Right cardiac atrium (tissue), 5 donors: Measurements from ENCODE around the gene PABPC3. TPM values are rescaled to one million over a fixed set of nuclear protein-coding genes. Genes with fewer than 3 reads are reported as not detected.

ENCODE experiments used
- ATAC-seq, 2 donors: fragments of 200-7000 bp; cut with Tn5 transposase; one replicate each; pipeline versions ENCODE4 v1.8.0 to v1.9.1; 2020; ENCODE audit warnings: moderate library complexity in 2 of 2, mild to moderate bottlenecking in 1 of 2
- DNase-seq, 3 donors: peaks; one replicate each; pipeline ENCODE4 v3.0.0-alpha.2; 2020
- H3K27ac ChIP-seq: one replicate; pipeline ENCODE4 v1.5.1; 2013; ENCODE audit warnings: mild to moderate bottlenecking, low read length, control low read depth, moderate library complexity
- H3K27me3 ChIP-seq: one replicate; pipeline ENCODE4 v1.6.1; 2013; ENCODE audit not compliant: control insufficient read depth, insufficient read depth
- H3K4me1 ChIP-seq: one replicate; pipeline ENCODE4 v1.6.1; 2013; ENCODE audit warnings: low read length; ENCODE audit not compliant: control insufficient read depth, insufficient read depth
- H3K4me3 ChIP-seq: one replicate; pipeline ENCODE4 v1.5.1; 2013; ENCODE audit warnings: low read length, control low read depth
- H3K9me3 ChIP-seq: one replicate; pipeline ENCODE4 v1.6.1; 2013; ENCODE audit warnings: low read length; ENCODE audit not compliant: control insufficient read depth
- WGBS: extraction: QIAGEN DNeasy Blood & Tissue Kit; methylation state at CpG from one replicate; pipeline ENCODE4 v1.1.7; 2013; 5-methylcytosine and 5-hydroxymethylcytosine counted together
- intact Hi-C, 4 donors: fragments of 100-400 bp; cut with DNase I; formaldehyde crosslinking; loops; one replicate each; pipeline versions ENCODE4 v1.11.0 to v1.14.0; 2022 to 2023
- polyA plus RNA-seq: library from polyadenylated mRNA; stranded (reverse); fragments of 200-250 nt; gene quantifications from one replicate; pipeline ENCODE4 v1.2.3, GENCODE V29; 2013
- total RNA-seq, 4 donors: library from RNA; stranded (reverse); fragmentation: NEBNext Ultra II Directional; extraction: Animal tissue kit (Norgen Biotek cat#: 25700); gene quantifications; one replicate each; pipeline ENCODE4 v1.2.1, GENCODE V29; 2021
- donor health status: healthy with polysubstance abuse.
- donor health status: DM: no; HTN: yes; CAD: no.
- donor health status: DM: no; HTN: no; CAD: no.
- donor health status: DM: no; HTN: yes; CAD: no; lungs with severe emphysema.
- donor health status: DM: yes; HTN: yes; CAD: no.

The PABPC3 gene
- total and polyA plus RNA-seq, 5 donors, result 0.05 to 0.14 (median 0.09) TPM

- intact Hi-C loops, result no loop called here
- ATAC-seq, result no peak
- Histone ChIP-seq H3K4me3 (no peak overlapping the region), H3K27ac (no peak overlapping the region), H3K27me3 (no peaks in the 10 kb centered on the region), H3K4me1 (no peaks in the 10 kb centered on the region), H3K9me3 (no peaks in the 10 kb centered on the region)
- 85% methylated on average over 5 of the region's 5 CpGs for WGBS
- DNase-seq, result no peak
Observed at GRCh38 chr13:25141042-25141441, 45.1 kb downstream of the PABPC3 start.

DNA sequence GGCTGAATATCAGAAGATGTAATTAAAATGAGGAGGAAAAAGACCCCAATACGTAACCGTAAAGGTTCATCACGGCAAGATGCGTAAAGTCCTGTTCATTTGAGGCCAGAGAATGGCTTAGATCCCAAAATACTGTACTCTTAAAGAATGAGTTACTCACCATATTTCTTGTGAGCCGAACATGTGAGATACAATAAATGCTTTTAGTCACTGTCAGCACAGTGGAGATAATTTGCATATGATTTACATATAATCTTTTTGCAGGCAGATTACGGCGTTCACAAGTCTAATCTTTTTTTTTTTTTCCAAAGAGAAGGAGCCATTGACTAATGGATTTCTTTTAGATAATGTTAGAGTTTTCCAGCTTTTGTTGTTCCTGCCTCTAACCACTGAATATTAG lies 47.8 kb downstream of the PABPC3 start:
- WGBS, result 72% methylated on average over 7 of the region's 7 CpGs
- no peaks in the 10 kb centered on the region for H3K27me3 ChIP-seq
- DNase-seq (no peak), ATAC-seq (no peak)
- no peak overlapping the region for H3K27ac ChIP-seq
- H3K4me3 ChIP-seq, result no peak overlapping the region
- no peaks in the 10 kb centered on the region for H3K4me1 ChIP-seq
- intact Hi-C loops, result no loop called here
- no peaks in the 10 kb centered on the region for H3K9me3 ChIP-seq

DNA sequence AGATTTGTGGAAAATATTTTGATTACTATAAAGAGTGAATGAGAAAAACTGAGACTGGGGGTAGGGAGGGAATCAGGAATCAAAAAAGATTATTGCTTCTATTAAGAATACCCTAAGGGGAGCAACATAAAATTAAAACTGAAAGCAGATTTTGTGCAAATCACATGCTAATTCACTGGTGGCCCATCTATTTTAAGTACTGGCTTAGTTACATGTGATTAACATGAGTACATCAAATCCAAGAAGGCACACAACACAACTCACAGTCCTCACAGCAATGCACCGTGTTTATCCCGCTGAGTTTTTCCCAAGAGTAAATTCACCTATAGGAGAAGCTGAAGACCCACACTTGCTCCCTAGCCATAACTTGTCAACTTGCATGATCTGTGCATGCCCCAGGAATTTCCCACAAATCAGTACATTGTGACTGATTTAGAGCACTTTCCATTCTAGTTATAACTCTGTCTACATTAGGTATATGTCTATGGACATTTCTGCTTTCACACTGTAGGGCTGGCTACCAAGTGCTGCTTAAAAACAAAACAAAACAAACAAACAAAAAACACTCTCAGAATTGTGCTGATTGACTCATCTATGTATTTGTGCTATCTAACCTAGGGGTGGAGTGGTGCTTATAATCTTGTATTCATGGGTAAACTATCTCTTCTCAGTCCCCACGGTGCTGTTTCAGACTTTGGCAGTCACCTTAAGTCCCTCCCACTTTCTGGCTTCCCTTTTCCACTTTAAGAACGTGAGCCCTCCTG lies 51.9 kb downstream of the PABPC3 start:
- ATAC-seq (no peak), DNase-seq (no peak)
- H3K4me1 ChIP-seq, result no peaks in the 10 kb centered on the region
- no peak overlapping the region for H3K4me3 ChIP-seq
- no peak overlapping the region for H3K27ac ChIP-seq
- intact Hi-C loops, result no loop called here
- WGBS, result 69% methylated on average over 4 of the region's 4 CpGs
- no peaks in the 10 kb centered on the region for H3K9me3 ChIP-seq
- H3K27me3 ChIP-seq, result no peaks in the 10 kb centered on the region

DNA sequence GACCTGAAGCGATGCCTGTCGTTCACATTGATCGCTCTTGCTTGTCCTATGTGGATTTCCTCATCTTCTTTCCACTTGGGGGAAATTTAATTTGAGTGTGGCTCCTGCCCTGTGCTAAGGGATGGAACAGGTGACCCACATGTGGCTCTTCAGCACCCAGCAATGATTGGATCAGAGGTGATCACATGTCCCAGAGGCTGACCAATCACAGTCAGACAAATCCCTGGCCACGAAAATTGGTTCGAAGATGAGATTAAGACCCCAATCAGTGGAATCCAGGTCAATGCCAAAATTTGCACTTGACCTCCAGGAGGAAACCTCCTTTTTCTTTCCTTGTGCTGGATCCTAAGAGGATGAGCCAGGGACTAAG lies 52.5 kb downstream of the PABPC3 start:
- intact Hi-C loops, result no loop called here
- Histone ChIP-seq H3K4me3 (no peak overlapping the region), H3K4me1 (no peaks in the 10 kb centered on the region), H3K27me3 (no peaks in the 10 kb centered on the region), H3K27ac (no peak overlapping the region), H3K9me3 (no peaks in the 10 kb centered on the region)
- ATAC-seq (no peak), DNase-seq (no peak)
- WGBS, result 92% methylated on average over 5 of the region's 5 CpGs

Other genes starting within 250 kb of the PABPC3 start
- gene AMER2, start 76.2 kb downstream of the PABPC3 start, total RNA-seq, result not detected
- not detected for gene AMER2, start 76.2 kb downstream of the PABPC3 start, polyA plus RNA-seq
- 10 to 100 TPM; 15.8 to 17.3 (median 17.0) TPM for gene MTMR6, start 191.4 kb downstream of the PABPC3 start, total RNA-seq
- gene MTMR6, start 191.4 kb downstream of the PABPC3 start, polyA plus RNA-seq, result 7.5 TPM
- 10 to 100 TPM; 26.2 to 33.5 (median 27.6) TPM for gene NUP58, start 205.5 kb downstream of the PABPC3 start, total RNA-seq
- gene NUP58, start 205.5 kb downstream of the PABPC3 start, polyA plus RNA-seq, result 11.2 TPM